Measurements from ENCODE around the gene ANKRD63. TPM values are rescaled to one million over a fixed set of nuclear protein-coding genes. Genes with fewer than 3 reads are reported as not detected.

ANKRD63 gene
- total RNA-seq, 1 experiment from 2014 or later: not detected

- no peaks in the 10 kb centered on the region for H3K9me3 Mint-ChIP-seq (ENCODE audit: low read depth, unreplicated experiment)
- no peaks in the 10 kb centered on the region for H3K27me3 Mint-ChIP-seq (ENCODE audit: unreplicated experiment)
- DNase-seq: peak; percentile 60
- H3K4me1 Mint-ChIP-seq (ENCODE audit: low read depth, unreplicated experiment): peaks cover 12% of the 10 kb centered on the region
- H3K4me3 Mint-ChIP-seq (ENCODE audit: low read depth, unreplicated experiment): no peak overlapping the region
- no peak for TF ChIP-seq CTCF (IDR thresholded peaks at IDR 0.05; ENCODE audit: unreplicated experiment)
- peaks cover 9% of the 10 kb centered on the region for H3K36me3 Mint-ChIP-seq (ENCODE audit: insufficient read depth, unreplicated experiment)
- no TSS peak for BruUV-seq (replicated peaks)
- CTCF ChIA-PET: interaction anchor here (0.7 to 2.1 kb wide), 7 partner anchors 10 to 132 kb away, joined by 3 to 25 read pairs (median 4); partner anchors contain the start of gene PLCB2
- H3K27ac Mint-ChIP-seq (ENCODE audit: unreplicated experiment): no peak overlapping the region
- intact Hi-C loops (cut with micrococcal nuclease; ENCODE audit: unreplicated experiment): no loop called here
These were observed 6.4 kb upstream of the ANKRD63 start for GRCh38 chr15:40289140-40289775.

- Mint-ChIP-seq H3K9me3 (ENCODE audit: low read depth, unreplicated experiment) (no peaks in the 10 kb centered on the region), H3K4me1 (ENCODE audit: low read depth, unreplicated experiment) (peaks cover 12% of the 10 kb centered on the region), H3K36me3 (ENCODE audit: insufficient read depth, unreplicated experiment) (peaks cover 9% of the 10 kb centered on the region), H3K4me3 (ENCODE audit: low read depth, unreplicated experiment) (no peak overlapping the region), H3K27ac (ENCODE audit: unreplicated experiment) (no peak overlapping the region), H3K27me3 (ENCODE audit: unreplicated experiment) (no peaks in the 10 kb centered on the region)
- DNase-seq: no peak
- no peak for TF ChIP-seq CTCF (IDR thresholded peaks at IDR 0.05; ENCODE audit: unreplicated experiment)
- intact Hi-C loops (cut with micrococcal nuclease; ENCODE audit: unreplicated experiment): no loop called here
- CTCF ChIA-PET: interaction anchor here (2.1 kb wide), 1 partner anchor 21 kb away, joined by 25 read pairs; the partner anchor contains the start of gene PLCB2
- no TSS peak for BruUV-seq (replicated peaks)
These were observed 5.1 kb upstream of the ANKRD63 start for GRCh38 chr15:40287968-40288367.

GRCh38 chr15:40287505-40287904, 4.6 kb upstream of the ANKRD63 start:
- Mint-ChIP-seq H3K27me3 (ENCODE audit: unreplicated experiment) (no peaks in the 10 kb centered on the region), H3K4me3 (ENCODE audit: low read depth, unreplicated experiment) (no peak overlapping the region), H3K4me1 (ENCODE audit: low read depth, unreplicated experiment) (peaks cover 12% of the 10 kb centered on the region), H3K36me3 (ENCODE audit: insufficient read depth, unreplicated experiment) (peaks cover 9% of the 10 kb centered on the region), H3K27ac (ENCODE audit: unreplicated experiment) (no peak overlapping the region), H3K9me3 (ENCODE audit: low read depth, unreplicated experiment) (no peaks in the 10 kb centered on the region)
- intact Hi-C loops (cut with micrococcal nuclease; ENCODE audit: unreplicated experiment): no loop called here
- TF ChIP-seq CTCF (IDR thresholded peaks at IDR 0.05; ENCODE audit: unreplicated experiment): no peak
- CTCF ChIA-PET: no interaction called here
- no peak for DNase-seq
- no TSS peak for BruUV-seq (replicated peaks)

GRCh38 chr15:40286794-40287193, 3.9 kb upstream of the ANKRD63 start:
- no peaks in the 10 kb centered on the region for H3K27me3 Mint-ChIP-seq (ENCODE audit: unreplicated experiment)

More at GRCh38 chr15:40286794-40287193, 3.9 kb upstream of the ANKRD63 start:
- Mint-ChIP-seq H3K36me3 (ENCODE audit: insufficient read depth, unreplicated experiment) (peaks cover 9% of the 10 kb centered on the region), H3K4me1 (ENCODE audit: low read depth, unreplicated experiment) (peaks cover 12% of the 10 kb centered on the region), H3K9me3 (ENCODE audit: low read depth, unreplicated experiment) (no peaks in the 10 kb centered on the region), H3K4me3 (ENCODE audit: low read depth, unreplicated experiment) (no peak overlapping the region), H3K27ac (ENCODE audit: unreplicated experiment) (no peak overlapping the region)
- DNase-seq: no peak
- TF ChIP-seq CTCF (IDR thresholded peaks at IDR 0.05; ENCODE audit: unreplicated experiment): no peak
- intact Hi-C loops (cut with micrococcal nuclease; ENCODE audit: unreplicated experiment): no loop called here
- CTCF ChIA-PET: no interaction called here
- no TSS peak for BruUV-seq (replicated peaks)

All from Calu3 (cell line).